SW480 (cell line): Measurements from ENCODE around the gene CTTNBP2NL.
"Not testable (repeated sequence)": the region's sequence is repeated elsewhere in the genome, so short reads cannot be mapped to it uniquely, and the experiment has no call there.

Source experiments
- DNase-seq: peaks from one replicate; pipeline ENCODE4 v3.0.0-alpha.2; 2016; ENCODE audit warnings: low spot score

CTTNBP2NL gene

GRCh38 chr1:112423666-112424065 is 27.7 kb downstream of the CTTNBP2NL start:
- DNase-seq, result not testable (repeated sequence)

- DNase-seq, result no peak
Measured at GRCh38 chr1:112429749-112430148, 33.7 kb downstream of the CTTNBP2NL start.

GRCh38 chr1:112431038-112431437 is 35.0 kb downstream of the CTTNBP2NL start:
- no peak for DNase-seq

- DNase-seq, result no peak
Measured at GRCh38 chr1:112435448-112435847, 39.4 kb downstream of the CTTNBP2NL start.

GRCh38 chr1:112436384-112437156 is 40.6 kb downstream of the CTTNBP2NL start:
- no peak for DNase-seq

GRCh38 chr1:112438156-112438555 is 42.1 kb downstream of the CTTNBP2NL start:
- DNase-seq, result not testable (repeated sequence)

- DNase-seq, result no peak
Measured at GRCh38 chr1:112439592-112439991, 43.6 kb downstream of the CTTNBP2NL start.

- DNase-seq, result no peak
Measured at GRCh38 chr1:112440574-112440973, 44.6 kb downstream of the CTTNBP2NL start.

- no peak for DNase-seq
Measured at GRCh38 chr1:112444269-112444668, 48.3 kb downstream of the CTTNBP2NL start.

GRCh38 chr1:112445596-112445995 is 49.6 kb downstream of the CTTNBP2NL start:
- DNase-seq, result no peak

GRCh38 chr1:112446411-112446810 is 50.4 kb downstream of the CTTNBP2NL start:
- no peak for DNase-seq

GRCh38 chr1:112448904-112449629 is 53.1 kb downstream of the CTTNBP2NL start:
- no peak for DNase-seq

GRCh38 chr1:112449630-112449983 is 53.6 kb downstream of the CTTNBP2NL start:
- DNase-seq, result no peak

- no peak for DNase-seq
Measured at GRCh38 chr1:112450773-112451172, 54.8 kb downstream of the CTTNBP2NL start.

- DNase-seq, result not testable (repeated sequence)
Measured at GRCh38 chr1:112451301-112451700, 55.3 kb downstream of the CTTNBP2NL start.

- DNase-seq, result no peak
Measured at GRCh38 chr1:112453876-112454275, 57.9 kb downstream of the CTTNBP2NL start.

- DNase-seq, result no peak
Measured at GRCh38 chr1:112454316-112454715, 58.3 kb downstream of the CTTNBP2NL start.

GRCh38 chr1:112457241-112457640 is 61.2 kb downstream of the CTTNBP2NL start:
- no peak for DNase-seq

GRCh38 chr1:112457955-112458354 is 61.9 kb downstream of the CTTNBP2NL start:
- DNase-seq, result no peak

- DNase-seq, result no peak
Measured at GRCh38 chr1:112458756-112459155, 62.7 kb downstream of the CTTNBP2NL start.

- no peak for DNase-seq
Measured at GRCh38 chr1:112460615-112461014, 64.6 kb downstream of the CTTNBP2NL start.

- no peak for DNase-seq
Measured at GRCh38 chr1:112461200-112461871, 65.3 kb downstream of the CTTNBP2NL start.

GRCh38 chr1:112462953-112463279 is 66.9 kb downstream of the CTTNBP2NL start:
- no peak for DNase-seq
